ENCODE measurements around the gene PYCARD. TPM values are rescaled to one million over a fixed set of nuclear protein-coding genes. Genes with fewer than 3 reads are reported as not detected.

Gene PYCARD
- total RNA-seq, 1 experiment from 2014 or later: 37.5 TPM

DNA sequence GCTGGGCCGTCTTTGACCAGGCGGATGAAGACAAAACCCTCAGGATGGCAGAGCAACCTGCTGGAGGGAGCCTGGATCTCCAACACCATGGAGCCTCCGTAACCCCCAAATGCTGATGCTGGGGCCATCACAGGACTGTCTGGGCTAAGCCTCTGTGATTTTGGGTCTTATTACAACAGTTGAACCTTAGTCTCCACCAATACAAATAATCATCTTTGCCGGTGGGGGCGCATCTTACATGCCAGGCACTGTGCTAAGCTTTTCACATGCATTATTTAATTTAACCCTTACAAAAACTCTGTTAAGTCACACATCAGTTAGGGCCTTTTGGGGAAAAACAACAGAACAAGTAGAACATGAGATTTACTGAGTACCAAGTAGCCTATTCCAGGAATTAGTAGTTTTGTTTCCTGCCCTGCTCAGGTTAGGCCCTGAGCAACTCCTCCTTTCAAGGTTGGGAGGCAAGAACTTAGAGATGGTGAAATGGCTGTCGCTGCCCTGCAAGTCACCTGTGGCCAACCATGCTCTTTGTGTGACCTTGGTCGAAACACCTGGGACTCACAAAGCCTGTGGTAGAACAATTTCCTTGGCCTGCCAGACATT is 48.3 kb upstream of the PYCARD start:
- Histone ChIP-seq H3K9me3 (ENCODE audit: control insufficient read depth, low read depth, low read length) (no peaks in the 10 kb centered on the region), H3K4me1 (ENCODE audit: insufficient read depth, low read length) (peaks cover 6% of the 10 kb centered on the region; the same call in 1 of the 2 replicates), H3K4me2 (ENCODE audit: insufficient read depth, insufficient read length, low read length) (no peak overlapping the region), H2AFZ (ENCODE audit: low read length) (no peak overlapping the region), H2BK20ac (ENCODE audit: low read depth, low read length, poor library complexity, severe bottlenecking) (no peak overlapping the region), H3K56ac (ENCODE audit: insufficient read length, low read depth, low read length) (no peak overlapping the region), H2BK5ac (ENCODE audit: insufficient read length, low read length) (no peak overlapping the region), H3K9ac (ENCODE audit: extremely low read depth, insufficient read length, low read length) (no peak overlapping the region), H4K8ac (replicated peaks; ENCODE audit: insufficient read length, low read depth, low read length) (no peak overlapping the region), H3K27ac (ENCODE audit: insufficient read length, low read depth, low read length) (no peak overlapping the region), H2BK120ac (ENCODE audit: low read depth, low read length, poor library complexity, severe bottlenecking) (no peak overlapping the region), H3K79me2 (ENCODE audit: insufficient read depth, low read length) (no peaks in the 10 kb centered on the region), H3K27me3 (ENCODE audit: insufficient read depth, low read length) (no peaks in the 10 kb centered on the region), H3K18ac (ENCODE audit: insufficient read length, low read depth, low read length) (no peak overlapping the region), H3K79me1 (ENCODE audit: insufficient read depth, low read depth, low read length, poor library complexity, severe bottlenecking) (no peaks in the 10 kb centered on the region), H3K23ac (ENCODE audit: insufficient read length, low read depth, low read length) (no peak overlapping the region), H2AK5ac (ENCODE audit: insufficient read length, low read length) (no peak overlapping the region), H2BK15ac (ENCODE audit: low read depth, low read length) (no peak overlapping the region), H4K20me1 (ENCODE audit: control insufficient read depth, insufficient read depth, insufficient read length) (no peaks in the 10 kb centered on the region), H4K5ac (ENCODE audit: insufficient read length, low read depth, low read length) (no peak overlapping the region), H3K14ac (ENCODE audit: insufficient read depth, low read length) (no peak overlapping the region), H3K4ac (ENCODE audit: low read depth, low read length) (no peak overlapping the region), H2BK12ac (ENCODE audit: insufficient read length, low read depth, low read length) (no peak overlapping the region), H3T11ph (ENCODE audit: low read length) (no peak overlapping the region), H4K91ac (ENCODE audit: insufficient read length, low read depth, low read length) (no peak overlapping the region), H3K23me2 (ENCODE audit: insufficient read length, low read depth, low read length, poor library complexity, severe bottlenecking) (no peaks in the 10 kb centered on the region)
- Mint-ChIP-seq H3K27ac (no peak overlapping the region), H3K36me3 (ENCODE audit: insufficient read depth in 1 of 3, low read depth in 3 of 3) (no peaks in the 10 kb centered on the region), H3K27me3 (ENCODE audit: low read depth) (no peaks in the 10 kb centered on the region), H3K4me1 (peaks cover 27 to 33% of the 10 kb centered on the region in 2 experiments), H3K4me3 (no peak overlapping the region), H3K9me3 (no peaks in the 10 kb centered on the region; a peak in 1 of 5 replicates)
- DNase-seq: no peak
- TF ChIP-seq, protein P1, sequence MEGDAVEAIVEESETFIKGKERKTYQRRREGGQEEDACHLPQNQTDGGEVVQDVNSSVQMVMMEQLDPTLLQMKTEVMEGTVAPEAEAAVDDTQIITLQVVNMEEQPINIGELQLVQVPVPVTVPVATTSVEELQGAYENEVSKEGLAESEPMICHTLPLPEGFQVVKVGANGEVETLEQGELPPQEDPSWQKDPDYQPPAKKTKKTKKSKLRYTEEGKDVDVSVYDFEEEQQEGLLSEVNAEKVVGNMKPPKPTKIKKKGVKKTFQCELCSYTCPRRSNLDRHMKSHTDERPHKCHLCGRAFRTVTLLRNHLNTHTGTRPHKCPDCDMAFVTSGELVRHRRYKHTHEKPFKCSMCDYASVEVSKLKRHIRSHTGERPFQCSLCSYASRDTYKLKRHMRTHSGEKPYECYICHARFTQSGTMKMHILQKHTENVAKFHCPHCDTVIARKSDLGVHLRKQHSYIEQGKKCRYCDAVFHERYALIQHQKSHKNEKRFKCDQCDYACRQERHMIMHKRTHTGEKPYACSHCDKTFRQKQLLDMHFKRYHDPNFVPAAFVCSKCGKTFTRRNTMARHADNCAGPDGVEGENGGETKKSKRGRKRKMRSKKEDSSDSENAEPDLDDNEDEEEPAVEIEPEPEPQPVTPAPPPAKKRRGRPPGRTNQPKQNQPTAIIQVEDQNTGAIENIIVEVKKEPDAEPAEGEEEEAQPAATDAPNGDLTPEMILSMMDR (conservative IDR thresholded peaks at IDR 0.05): no peak
- no CpG with 5 or more reads among the region's 7 CpGs for WGBS (ENCODE audit: extremely low coverage, insufficient read length, low lambda C conversion rate)

Data from H9 (cell line).